GM12875 (cell line): ENCODE results near the gene MEI1.
A peak's percentile ranks its signal among the peaks of the same experiment; 100 is the strongest.

Source experiments
- H3K4me3 ChIP-seq: one replicate; pipeline ENCODE4 v1.5.1; 2011; ENCODE audit warnings: low read depth, low read length, control low read depth
- CTCF ChIP-seq: IDR thresholded peaks from 2 replicates; pipeline ENCODE4 v1.5.1; 2011; ENCODE audit warnings: low read depth, mild to moderate bottlenecking, control low read depth, inconsistent platforms, low read length, moderate library complexity, borderline replicate concordance; ENCODE audit not compliant: insufficient read depth

Gene MEI1

GRCh38 chr22:41695211-41695610, 4.1 kb upstream of the MEI1 start:
- TF ChIP-seq CTCF: no peak
- no peak overlapping the region for H3K4me3 ChIP-seq

- H3K4me3 ChIP-seq: no peak overlapping the region
- TF ChIP-seq CTCF: no peak
These were observed 2.6 kb upstream of the MEI1 start for GRCh38 chr22:41696703-41697102.

- H3K4me3 ChIP-seq: peak overlapping the region; percentile 7
- peak; percentile 93 for TF ChIP-seq CTCF
These were observed 2.1 kb upstream of the MEI1 start for GRCh38 chr22:41697126-41697775.

GRCh38 chr22:41700108-41700364, 733 bp downstream of the MEI1 start:
- TF ChIP-seq CTCF: no peak
- H3K4me3 ChIP-seq: no peak overlapping the region

GRCh38 chr22:41702763-41703162, 3.5 kb downstream of the MEI1 start:
- H3K4me3 ChIP-seq: no peak overlapping the region
- no peak for TF ChIP-seq CTCF

GRCh38 chr22:41709341-41709740, 10.0 kb downstream of the MEI1 start:
- no peak for TF ChIP-seq CTCF
- no peak overlapping the region for H3K4me3 ChIP-seq

- H3K4me3 ChIP-seq: no peak overlapping the region
- no peak for TF ChIP-seq CTCF
These were observed 13.7 kb downstream of the MEI1 start for GRCh38 chr22:41713004-41713403.
